ENCODE data around the gene COQ9. TPM values are rescaled to one million over a fixed set of nuclear protein-coding genes. Genes with fewer than 3 reads are reported as not detected.
"Not testable (repeated sequence)": the region's sequence is repeated elsewhere in the genome, so short reads cannot be mapped to it uniquely, and the experiment has no call there.

Gene COQ9
- total RNA-seq, 1 experiment from 2014 or later, result 80.8 TPM

DNA sequence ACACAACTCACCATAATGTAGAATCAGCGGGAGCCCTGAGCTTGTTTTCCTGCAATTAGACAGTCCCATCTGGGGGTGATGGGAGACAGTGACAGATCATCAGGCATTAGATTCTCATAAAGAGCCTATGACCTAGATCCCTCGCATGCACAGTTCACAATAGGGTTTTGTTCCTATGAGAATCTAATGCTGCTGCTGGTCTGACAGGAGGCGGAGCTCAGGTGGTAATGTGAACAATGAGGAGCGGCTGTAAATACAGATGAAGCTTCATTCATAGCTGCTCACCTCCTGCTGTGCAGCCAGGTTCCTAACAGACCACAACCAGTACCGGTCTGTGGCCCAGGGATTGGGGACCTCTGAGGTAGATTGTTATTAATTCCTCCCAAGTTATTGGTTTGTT, 42.0 kb downstream of the COQ9 start:
- TF ChIP-seq, protein P1, sequence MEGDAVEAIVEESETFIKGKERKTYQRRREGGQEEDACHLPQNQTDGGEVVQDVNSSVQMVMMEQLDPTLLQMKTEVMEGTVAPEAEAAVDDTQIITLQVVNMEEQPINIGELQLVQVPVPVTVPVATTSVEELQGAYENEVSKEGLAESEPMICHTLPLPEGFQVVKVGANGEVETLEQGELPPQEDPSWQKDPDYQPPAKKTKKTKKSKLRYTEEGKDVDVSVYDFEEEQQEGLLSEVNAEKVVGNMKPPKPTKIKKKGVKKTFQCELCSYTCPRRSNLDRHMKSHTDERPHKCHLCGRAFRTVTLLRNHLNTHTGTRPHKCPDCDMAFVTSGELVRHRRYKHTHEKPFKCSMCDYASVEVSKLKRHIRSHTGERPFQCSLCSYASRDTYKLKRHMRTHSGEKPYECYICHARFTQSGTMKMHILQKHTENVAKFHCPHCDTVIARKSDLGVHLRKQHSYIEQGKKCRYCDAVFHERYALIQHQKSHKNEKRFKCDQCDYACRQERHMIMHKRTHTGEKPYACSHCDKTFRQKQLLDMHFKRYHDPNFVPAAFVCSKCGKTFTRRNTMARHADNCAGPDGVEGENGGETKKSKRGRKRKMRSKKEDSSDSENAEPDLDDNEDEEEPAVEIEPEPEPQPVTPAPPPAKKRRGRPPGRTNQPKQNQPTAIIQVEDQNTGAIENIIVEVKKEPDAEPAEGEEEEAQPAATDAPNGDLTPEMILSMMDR (IDR thresholded peaks at IDR 0.05; ENCODE audit: unreplicated experiment), result no peak
- BruUV-seq (replicated peaks), result no TSS peak
- no peaks in the 10 kb centered on the region for H3K36me3 Mint-ChIP-seq (ENCODE audit: insufficient read depth, unreplicated experiment)
- no peak for DNase-seq (ENCODE audit: unreplicated experiment)
- no peak overlapping the region for H3K27ac Mint-ChIP-seq (ENCODE audit: low read depth, unreplicated experiment)
- ChIA-PET CTCF (interaction anchor here (0.9 to 2.1 kb wide), 3 partner anchors 27 to 71 kb away, joined by 3 to 10 read pairs (median 4); partner anchors contain the start of gene POLR2C), POLR2A (interaction anchor here (0.6 kb wide), 1 partner anchor 913 kb away, joined by 3 read pairs; no protein-coding TSS in a partner anchor)
- H3K4me1 Mint-ChIP-seq (ENCODE audit: insufficient read depth, unreplicated experiment), result peaks cover 5% of the 10 kb centered on the region
- H3K4me3 Mint-ChIP-seq (ENCODE audit: unreplicated experiment), result no peak overlapping the region
- H3K9me3 Mint-ChIP-seq (ENCODE audit: unreplicated experiment), result no peaks in the 10 kb centered on the region
- intact Hi-C loops (cut with micrococcal nuclease), result no loop called here
- peaks cover 20% of the 10 kb centered on the region for H3K27me3 Mint-ChIP-seq (ENCODE audit: insufficient read depth, unreplicated experiment)

DNA sequence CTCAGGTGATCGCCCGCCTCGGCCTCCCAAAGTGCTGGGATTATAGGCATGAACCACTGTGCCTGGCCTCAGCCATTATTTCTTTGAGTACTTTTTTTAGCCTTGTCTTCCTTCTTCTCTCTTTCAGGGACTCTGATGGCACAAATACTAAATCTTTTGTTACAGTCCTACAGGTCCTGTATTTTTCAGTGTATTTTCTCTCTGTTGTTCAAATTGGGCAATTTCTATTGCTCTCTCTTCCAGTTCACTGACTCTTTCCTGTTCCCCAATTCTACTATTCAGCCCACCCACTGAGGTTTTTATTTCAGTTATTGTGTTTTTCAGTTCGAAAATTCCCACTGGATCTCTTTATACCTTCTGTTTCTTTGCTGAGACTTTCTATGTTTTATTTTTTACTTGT, 46.5 kb downstream of the COQ9 start:
- no peak overlapping the region for H3K4me3 Mint-ChIP-seq (ENCODE audit: unreplicated experiment)
- ChIA-PET CTCF (interaction anchor here (1.2 kb wide), 1 partner anchor 19 kb away, joined by 5 read pairs; no protein-coding TSS in a partner anchor), POLR2A (no interaction called here)
- TF ChIP-seq, protein P1 (IDR thresholded peaks at IDR 0.05; ENCODE audit: unreplicated experiment), result no peak
- H3K36me3 Mint-ChIP-seq (ENCODE audit: insufficient read depth, unreplicated experiment), result no peaks in the 10 kb centered on the region
- intact Hi-C loops (cut with micrococcal nuclease), result no loop called here
- H3K27me3 Mint-ChIP-seq (ENCODE audit: insufficient read depth, unreplicated experiment), result peaks cover 23% of the 10 kb centered on the region
- no peak for DNase-seq (ENCODE audit: unreplicated experiment)
- no TSS peak for BruUV-seq (replicated peaks)
- H3K4me1 Mint-ChIP-seq (ENCODE audit: insufficient read depth, unreplicated experiment), result no peaks in the 10 kb centered on the region
- H3K9me3 Mint-ChIP-seq (ENCODE audit: unreplicated experiment), result no peaks in the 10 kb centered on the region
- H3K27ac Mint-ChIP-seq (ENCODE audit: low read depth, unreplicated experiment), result no peak overlapping the region

DNA sequence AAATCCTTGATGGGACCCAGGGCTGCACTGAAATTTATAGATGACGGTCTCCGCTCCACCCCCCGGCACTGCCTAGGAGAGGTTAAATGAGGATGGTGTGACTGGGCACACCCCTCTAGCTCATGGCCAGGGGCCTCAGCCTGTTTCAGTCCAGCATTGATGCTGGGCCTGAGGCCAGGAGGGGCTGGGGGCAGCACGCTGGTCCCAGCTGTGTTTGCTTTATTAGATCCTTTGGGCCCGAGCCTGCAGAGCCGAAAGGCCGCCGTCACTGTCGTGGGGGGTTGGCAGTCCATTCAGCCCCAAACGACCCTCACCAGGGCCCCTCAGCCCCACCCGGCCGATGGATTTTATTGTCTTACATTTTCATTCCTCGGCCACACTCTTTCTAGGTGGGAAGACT, 49.8 kb downstream of the COQ9 start:
- intact Hi-C loops (cut with micrococcal nuclease), result no loop called here
- POLR2A ChIA-PET, result no interaction called here
- no TSS peak for BruUV-seq (replicated peaks)
- CTCF ChIA-PET, result interaction anchor here (0.8 kb wide), 1 partner anchor 23 kb away, joined by 4 read pairs; no protein-coding TSS in a partner anchor
- Mint-ChIP-seq H3K4me3 (ENCODE audit: unreplicated experiment) (no peak overlapping the region), H3K9me3 (ENCODE audit: unreplicated experiment) (no peaks in the 10 kb centered on the region), H3K27ac (ENCODE audit: low read depth, unreplicated experiment) (no peak overlapping the region), H3K4me1 (ENCODE audit: insufficient read depth, unreplicated experiment) (no peaks in the 10 kb centered on the region), H3K36me3 (ENCODE audit: insufficient read depth, unreplicated experiment) (no peaks in the 10 kb centered on the region), H3K27me3 (ENCODE audit: insufficient read depth, unreplicated experiment) (peaks cover 12% of the 10 kb centered on the region)
- TF ChIP-seq, protein P1 (IDR thresholded peaks at IDR 0.05; ENCODE audit: unreplicated experiment), result no peak
- no peak for DNase-seq (ENCODE audit: unreplicated experiment)

DNA sequence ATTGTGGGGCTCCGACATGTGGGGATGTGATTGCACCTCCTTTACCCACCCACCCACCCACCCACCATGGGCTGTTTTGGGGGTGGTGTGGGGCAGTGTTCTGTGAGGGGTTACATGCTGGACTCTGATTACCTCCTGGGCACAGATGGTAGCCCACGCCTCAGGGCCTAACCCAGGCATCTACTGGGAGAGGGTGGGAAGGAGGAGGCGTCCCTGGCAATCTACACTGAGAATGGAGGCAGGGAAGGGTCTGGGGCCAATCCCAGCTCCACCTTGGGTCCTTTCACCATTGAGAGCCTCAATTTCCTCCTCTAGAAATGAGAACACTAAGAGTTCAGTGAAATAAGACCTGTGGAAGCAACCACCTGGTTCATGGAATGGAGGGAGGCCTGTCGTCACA, 50.8 kb downstream of the COQ9 start:
- no TSS peak for BruUV-seq (replicated peaks)
- Mint-ChIP-seq H3K36me3 (ENCODE audit: insufficient read depth, unreplicated experiment) (no peaks in the 10 kb centered on the region), H3K27ac (ENCODE audit: low read depth, unreplicated experiment) (no peak overlapping the region), H3K4me1 (ENCODE audit: insufficient read depth, unreplicated experiment) (no peaks in the 10 kb centered on the region), H3K4me3 (ENCODE audit: unreplicated experiment) (no peak overlapping the region), H3K9me3 (ENCODE audit: unreplicated experiment) (no peaks in the 10 kb centered on the region), H3K27me3 (ENCODE audit: insufficient read depth, unreplicated experiment) (peaks cover 12% of the 10 kb centered on the region)
- intact Hi-C loops (cut with micrococcal nuclease), result no loop called here
- POLR2A ChIA-PET, result no interaction called here
- TF ChIP-seq, protein P1 (IDR thresholded peaks at IDR 0.05; ENCODE audit: unreplicated experiment), result no peak
- CTCF ChIA-PET, result interaction anchor here (0.6 kb wide), 1 partner anchor 11 kb away, joined by 4 read pairs; no protein-coding TSS in a partner anchor
- no peak for DNase-seq (ENCODE audit: unreplicated experiment)

DNA sequence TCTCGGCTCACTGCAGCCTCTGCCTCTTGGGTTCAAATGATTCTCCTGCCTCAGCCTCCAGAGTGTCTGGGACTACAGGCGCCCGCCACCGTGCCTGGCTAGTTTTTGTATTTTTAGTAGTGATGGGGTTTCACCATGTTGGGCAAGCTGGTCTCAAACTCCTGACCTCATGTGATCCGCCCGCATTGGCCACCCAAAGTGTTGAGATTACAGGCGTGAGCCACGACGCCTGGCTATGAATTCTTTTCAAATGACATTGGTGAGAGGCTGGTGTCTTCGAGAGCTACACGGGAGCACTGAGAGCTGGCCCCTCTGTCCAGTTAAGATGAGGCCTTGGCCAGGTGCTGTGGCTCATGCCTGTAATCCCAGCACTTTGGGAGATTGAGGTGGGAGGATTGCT, 52.7 kb downstream of the COQ9 start:
- intact Hi-C loops (cut with micrococcal nuclease); POLR2A ChIA-PET; H3K27ac Mint-ChIP-seq (ENCODE audit: low read depth, unreplicated experiment); H3K4me3 Mint-ChIP-seq (ENCODE audit: unreplicated experiment); H3K9me3 Mint-ChIP-seq (ENCODE audit: unreplicated experiment); H3K27me3 Mint-ChIP-seq (ENCODE audit: insufficient read depth, unreplicated experiment); DNase-seq (ENCODE audit: unreplicated experiment); BruUV-seq (replicated peaks); H3K36me3 Mint-ChIP-seq (ENCODE audit: insufficient read depth, unreplicated experiment); H3K4me1 Mint-ChIP-seq (ENCODE audit: insufficient read depth, unreplicated experiment): not testable (repeated sequence)
- CTCF ChIA-PET, result interaction anchor here (0.8 kb wide), 1 partner anchor 45 kb away, joined by 4 read pairs; no protein-coding TSS in a partner anchor

All from MCF 10A (cell line).